ENCODE measurements around the gene TMEM135.
A peak's percentile ranks its signal among the peaks of the same experiment; 100 is the strongest.

Gene TMEM135

GRCh38 chr11:87203907-87204602, 166.3 kb downstream of the TMEM135 start:
- no peak for FAIRE-seq

GRCh38 chr11:87212891-87213290, 175.2 kb downstream of the TMEM135 start:
- no peak for FAIRE-seq

- FAIRE-seq = no peak
Observed at GRCh38 chr11:87213444-87213843, 175.7 kb downstream of the TMEM135 start.

- no peak for FAIRE-seq
Observed at GRCh38 chr11:87215236-87215635, 177.5 kb downstream of the TMEM135 start.

GRCh38 chr11:87219266-87219665, 181.5 kb downstream of the TMEM135 start:
- FAIRE-seq = no peak

GRCh38 chr11:87223816-87224215, 186.1 kb downstream of the TMEM135 start:
- no peak for FAIRE-seq

- no peak for FAIRE-seq
Observed at GRCh38 chr11:87224486-87224885, 186.8 kb downstream of the TMEM135 start.

GRCh38 chr11:87228820-87229219, 191.1 kb downstream of the TMEM135 start:
- peak; percentile 84 for FAIRE-seq

- FAIRE-seq = no peak
Observed at GRCh38 chr11:87230995-87231394, 193.3 kb downstream of the TMEM135 start.

GRCh38 chr11:87232320-87232719, 194.6 kb downstream of the TMEM135 start:
- FAIRE-seq = no peak

- FAIRE-seq = no peak
Observed at GRCh38 chr11:87235366-87235765, 197.6 kb downstream of the TMEM135 start.

- no peak for FAIRE-seq
Observed at GRCh38 chr11:87236368-87236767, 198.6 kb downstream of the TMEM135 start.

GRCh38 chr11:87239001-87239400, 201.3 kb downstream of the TMEM135 start:
- FAIRE-seq = peak; percentile 53

GRCh38 chr11:87239531-87239930, 201.8 kb downstream of the TMEM135 start:
- peak; percentile 24 for FAIRE-seq

GRCh38 chr11:87251560-87251959, 213.8 kb downstream of the TMEM135 start:
- no peak for FAIRE-seq

GRCh38 chr11:87252869-87253268, 215.1 kb downstream of the TMEM135 start:
- no peak for FAIRE-seq

- FAIRE-seq = no peak
Observed at GRCh38 chr11:87254562-87254961, 216.8 kb downstream of the TMEM135 start.

- FAIRE-seq = no peak
Observed at GRCh38 chr11:87255589-87255988, 217.9 kb downstream of the TMEM135 start.

GRCh38 chr11:87256694-87257340, 219.1 kb downstream of the TMEM135 start:
- no peak for FAIRE-seq

GRCh38 chr11:87258171-87258833, 220.6 kb downstream of the TMEM135 start:
- no peak for FAIRE-seq

- FAIRE-seq = peak; percentile 43
Observed at GRCh38 chr11:87259736-87260135, 222.0 kb downstream of the TMEM135 start.

GRCh38 chr11:87260811-87261210, 223.1 kb downstream of the TMEM135 start:
- no peak for FAIRE-seq

- no peak for FAIRE-seq
Observed at GRCh38 chr11:87263264-87263838, 225.6 kb downstream of the TMEM135 start.

GRCh38 chr11:87263979-87264378, 226.2 kb downstream of the TMEM135 start:
- FAIRE-seq = peak; percentile 94
